GM19372 (cell line): ENCODE results near the gene SMAD1.

Experiments
- ATAC-seq: cut with Tn5 transposase; IDR thresholded peaks from one replicate; pipeline ENCODE4 v1.9.1; 2021; ENCODE audit warnings: mild to moderate bottlenecking, low read depth, moderate library complexity; ENCODE audit not compliant: unreplicated experiment

Gene SMAD1

DNA sequence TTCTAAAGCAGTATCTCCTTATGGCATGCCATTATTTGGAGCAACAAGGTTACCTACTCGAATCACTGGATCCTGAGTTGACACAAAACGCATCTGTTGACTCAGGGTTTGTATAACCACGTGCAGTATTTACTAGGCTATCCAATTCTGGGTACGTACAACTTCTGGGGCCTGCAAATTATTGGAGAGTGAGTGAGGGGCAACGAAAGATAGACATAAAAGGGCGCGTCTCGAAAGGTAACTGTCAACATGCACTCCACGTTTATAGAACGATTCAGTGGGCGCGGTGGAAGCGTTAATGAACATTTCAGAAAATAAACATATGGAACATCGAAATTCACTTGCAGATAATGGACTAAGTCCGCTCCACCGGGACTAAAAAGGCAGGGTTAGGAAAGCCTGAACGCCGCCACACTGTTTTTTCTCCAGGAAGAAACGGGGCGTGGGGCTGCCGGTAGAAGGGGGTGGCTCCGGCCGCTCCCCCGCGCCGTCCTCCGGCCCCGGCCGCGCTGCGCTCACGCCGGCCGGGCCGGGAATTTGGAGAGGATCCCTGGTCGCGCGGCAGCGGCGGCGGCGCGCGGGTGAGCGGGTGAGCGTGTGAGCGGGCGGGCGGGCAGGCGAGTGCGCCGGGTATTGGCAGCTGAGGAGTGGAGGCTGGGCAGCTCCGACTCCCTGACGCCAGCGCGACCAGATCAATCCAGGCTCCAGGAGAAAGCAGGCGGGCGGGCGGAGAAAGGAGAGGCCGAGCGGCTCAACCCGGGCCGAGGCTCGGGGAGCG, at the start of gene SMAD1:
SMAD1 (plus strand) TSS at position 690 of the 778 bp plus-strand sequence. CDS start 32,761 bp downstream, outside the sequence.
- ATAC-seq: peak; percentile 40

- no peak for ATAC-seq
These were observed 48.0 kb upstream of the SMAD1 start for GRCh38 chr4:145433684-145434083.

DNA sequence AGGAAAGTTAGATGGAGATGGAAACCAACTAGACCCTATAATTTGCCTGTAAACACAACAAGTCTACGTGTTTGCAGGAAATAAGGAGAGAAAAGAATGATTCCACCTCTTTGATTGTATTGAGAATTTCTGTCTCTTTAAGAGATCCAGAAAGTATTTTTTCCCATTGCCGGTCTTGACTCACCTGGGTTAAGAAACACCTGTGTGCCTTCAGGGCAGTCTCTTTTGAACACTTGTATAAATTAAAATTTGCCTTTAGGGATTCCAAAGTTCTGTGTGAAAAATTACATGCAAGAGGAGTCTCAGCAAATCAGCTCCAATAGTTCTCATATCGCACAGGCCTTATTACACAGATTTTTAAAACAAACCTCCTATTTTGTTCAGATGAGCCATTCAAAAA, 46.0 kb upstream of the SMAD1 start:
- no peak for ATAC-seq

DNA sequence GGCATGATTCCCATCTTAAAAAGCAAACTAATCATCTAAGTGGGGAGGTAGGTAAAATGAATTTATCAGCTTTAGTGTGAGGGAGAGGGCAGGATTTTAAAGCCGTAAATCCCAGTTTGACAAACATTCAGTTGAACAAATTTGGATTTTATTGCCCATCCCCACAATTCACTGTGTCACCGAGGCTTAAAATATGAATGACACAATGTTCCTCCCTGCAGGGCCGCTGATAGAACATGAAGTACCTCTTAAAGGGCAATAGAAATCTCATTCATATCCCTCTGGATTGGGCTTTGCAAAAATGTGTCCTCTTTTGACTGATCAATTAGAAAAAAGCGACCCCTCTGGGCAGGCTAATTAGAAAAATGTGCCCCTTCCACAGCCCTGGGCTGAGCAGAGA, 45.5 kb upstream of the SMAD1 start:
- ATAC-seq: no peak

GRCh38 chr4:145436796-145437195, 44.9 kb upstream of the SMAD1 start:
- no peak for ATAC-seq

DNA sequence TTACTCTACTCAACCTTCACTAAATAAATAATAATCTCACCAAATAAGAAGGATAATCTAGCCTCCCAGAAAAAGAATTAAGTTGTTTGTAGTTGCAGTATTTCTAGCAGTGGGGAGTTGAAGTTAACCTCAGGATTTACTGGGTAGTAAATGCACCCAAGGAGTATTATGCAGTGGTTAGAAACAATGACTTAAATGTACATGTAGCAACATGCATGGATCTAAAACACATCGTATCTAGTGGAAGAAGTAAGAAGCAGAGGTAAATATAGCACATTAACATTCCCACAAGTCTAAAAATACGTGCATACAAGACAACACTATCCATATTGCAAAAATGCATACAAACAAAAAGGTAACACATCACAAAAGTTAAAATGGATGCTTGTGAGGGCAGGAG, 44.2 kb upstream of the SMAD1 start:
- no peak for ATAC-seq

GRCh38 chr4:145438298-145438697, 43.4 kb upstream of the SMAD1 start:
- no peak for ATAC-seq

DNA sequence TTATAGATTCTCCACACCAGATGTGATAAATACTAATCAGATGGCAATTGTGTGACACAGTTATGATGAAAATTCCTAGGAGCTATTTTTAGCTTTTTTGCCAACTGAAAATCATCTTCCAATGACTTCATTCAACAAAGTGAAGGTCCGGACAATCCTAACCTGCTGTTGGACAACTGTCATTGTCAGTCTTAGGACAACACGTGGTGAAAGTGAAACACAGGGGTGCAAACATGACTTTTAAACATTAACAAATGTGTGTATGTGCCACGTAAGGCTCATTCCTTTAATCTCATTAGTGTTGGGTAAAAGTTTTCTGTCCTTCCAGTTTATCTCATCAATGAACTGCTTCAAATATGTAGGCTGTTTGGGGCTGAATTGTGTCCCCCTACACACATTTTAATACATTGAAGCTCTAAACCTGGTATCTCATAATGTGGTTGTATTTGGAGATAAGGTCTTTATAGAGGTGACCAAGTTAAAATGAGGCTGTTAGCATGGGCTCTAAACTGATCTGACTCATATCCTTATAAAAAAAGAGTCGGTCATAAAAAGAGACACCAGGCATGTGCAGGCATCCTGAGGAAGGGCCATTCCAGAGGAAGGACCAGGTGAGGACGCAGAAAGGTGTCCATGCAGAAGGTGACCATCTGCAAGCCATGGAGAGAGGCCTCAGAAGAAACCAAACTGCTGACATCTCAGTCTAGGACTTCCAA, 41.2 kb upstream of the SMAD1 start:
- no peak for ATAC-seq

DNA sequence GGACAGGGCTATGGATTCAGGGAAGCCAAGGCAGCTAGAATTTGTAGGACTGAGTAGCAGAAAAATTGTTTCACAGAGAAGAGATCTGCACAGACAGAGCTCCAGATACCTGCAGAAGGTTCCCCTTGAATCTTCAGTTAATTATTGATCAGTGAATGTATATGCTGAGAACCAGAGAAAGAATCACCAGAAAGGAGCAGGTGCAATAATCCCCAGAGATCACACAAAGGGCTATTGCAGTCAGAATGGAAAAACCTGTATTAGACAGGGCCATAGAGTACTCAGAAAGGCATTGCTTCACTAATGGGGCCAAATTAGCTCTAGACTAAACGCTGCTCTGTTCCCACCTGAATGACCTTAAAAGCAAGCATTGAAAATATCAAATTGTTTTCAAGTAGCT, 35.5 kb upstream of the SMAD1 start:
- no peak for ATAC-seq

DNA sequence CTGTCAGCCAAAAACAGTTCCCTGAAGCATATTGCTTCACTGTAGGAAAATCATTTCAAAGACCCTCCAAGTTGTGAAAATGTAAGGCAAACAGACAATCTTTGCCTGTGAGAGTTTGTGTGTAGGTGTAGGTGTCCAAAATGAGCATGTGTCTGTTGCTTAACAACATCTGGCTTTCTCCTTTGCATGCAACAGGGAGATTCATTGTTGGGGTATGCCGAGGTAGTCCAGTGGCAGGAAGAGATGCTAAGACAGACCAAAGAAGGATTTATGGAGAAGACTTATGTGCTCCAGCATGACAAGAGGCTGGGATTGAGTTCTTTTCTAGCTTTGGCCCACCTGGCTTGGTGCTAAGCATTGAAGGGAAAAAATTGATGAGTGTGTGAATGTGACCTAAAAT, 29.8 kb upstream of the SMAD1 start:
- ATAC-seq: no peak

GRCh38 chr4:145452447-145453162, 29.0 kb upstream of the SMAD1 start:
- ATAC-seq: no peak

- no peak for ATAC-seq
These were observed 28.5 kb upstream of the SMAD1 start for GRCh38 chr4:145453163-145453520.

DNA sequence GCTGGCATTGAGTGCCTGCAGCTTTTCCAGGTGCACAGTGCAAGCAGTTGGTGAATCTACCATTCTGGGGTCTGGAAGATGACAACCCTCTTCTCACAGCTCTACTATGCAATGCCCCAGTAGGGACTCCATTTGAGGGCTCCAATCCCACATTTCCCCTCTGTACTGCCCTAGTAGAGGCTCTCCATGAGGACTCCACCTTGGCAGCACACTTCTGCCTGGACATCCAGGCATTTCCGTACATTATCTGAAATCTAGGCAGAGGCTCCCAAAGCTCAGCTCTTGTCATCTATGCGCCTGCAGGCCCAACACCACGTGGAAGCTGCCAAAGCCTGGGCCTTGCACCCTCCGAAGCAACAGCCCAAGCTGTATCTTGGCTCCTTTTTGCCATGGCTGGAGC, 8.4 kb upstream of the SMAD1 start:
- no peak for ATAC-seq

DNA sequence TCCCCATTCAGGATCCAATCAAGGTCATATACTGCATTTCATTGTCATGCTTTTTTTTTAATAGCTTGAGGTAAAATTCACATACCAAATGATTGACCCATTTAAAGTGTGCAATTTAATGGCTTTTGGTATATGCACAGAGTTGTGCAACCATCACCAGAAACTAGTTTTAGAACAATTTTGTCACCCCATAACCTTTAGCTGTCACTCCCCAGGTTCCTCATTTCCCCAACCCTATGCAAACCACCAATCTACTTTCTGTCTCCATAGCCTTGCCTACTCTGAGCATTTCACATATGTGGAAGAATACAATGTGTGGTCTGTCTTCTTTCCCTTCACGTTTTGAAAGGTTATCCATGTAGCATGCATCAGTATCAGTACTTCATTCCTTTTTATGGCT, 1.4 kb upstream of the SMAD1 start:
- ATAC-seq: no peak

- no peak for ATAC-seq
These were observed 222 bp downstream of the SMAD1 start for GRCh38 chr4:145481942-145482208.

- peak; percentile 31 for ATAC-seq
These were observed 770 bp downstream of the SMAD1 start for GRCh38 chr4:145482209-145483037.

- no peak for ATAC-seq
These were observed 1.9 kb downstream of the SMAD1 start for GRCh38 chr4:145483514-145483913.

DNA sequence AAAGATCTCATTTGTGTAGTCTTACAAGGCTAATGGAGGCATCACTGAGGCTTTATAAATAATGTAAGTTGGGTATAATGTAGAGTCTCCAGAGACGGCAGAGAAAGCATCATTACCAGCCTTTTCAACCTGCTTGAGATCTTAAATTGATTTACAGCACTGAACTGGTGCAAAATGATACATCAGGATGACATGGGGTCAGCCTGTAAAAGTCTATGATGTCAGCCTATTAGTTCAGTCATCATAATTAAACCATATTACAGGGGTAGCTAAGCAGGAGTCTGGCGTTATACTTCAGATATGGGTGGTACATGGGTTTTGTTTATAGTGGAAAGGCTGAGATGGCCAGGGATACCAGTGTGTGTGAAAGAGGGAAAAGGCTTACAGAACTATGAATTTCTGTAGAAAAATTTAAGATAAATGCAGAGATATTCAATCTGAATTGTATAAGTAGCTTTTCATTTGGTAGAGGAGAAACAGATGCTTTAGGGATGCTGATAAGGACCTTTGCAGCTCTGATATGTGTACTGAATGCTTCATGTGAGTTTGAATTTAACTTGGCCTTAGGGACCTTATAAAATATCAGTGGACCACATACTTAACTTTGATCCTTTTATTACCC, 2.7 kb downstream of the SMAD1 start:
- no peak for ATAC-seq

DNA sequence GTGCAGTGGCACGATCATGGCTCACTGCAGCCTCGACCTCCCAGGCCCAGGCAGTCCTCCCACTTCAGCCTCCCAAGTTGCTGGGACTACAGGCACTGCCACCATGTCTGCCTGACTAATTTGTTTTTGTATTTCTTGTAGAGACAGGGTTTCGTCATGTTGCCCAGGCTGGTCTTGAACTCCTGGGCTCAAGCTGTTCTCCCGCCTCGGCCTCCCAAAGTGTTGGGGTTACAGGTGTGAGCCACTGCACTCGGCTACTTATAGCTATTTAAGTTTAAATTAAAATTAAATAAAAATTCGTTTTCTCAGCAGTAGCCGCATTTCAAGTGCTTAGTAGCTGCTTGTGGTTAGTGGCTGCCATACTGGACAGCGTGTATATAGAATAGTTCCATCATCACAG, 3.5 kb downstream of the SMAD1 start:
- ATAC-seq: no peak

- no peak for ATAC-seq
These were observed 5.0 kb downstream of the SMAD1 start for GRCh38 chr4:145486603-145487002.
